Measurements from ENCODE around the gene ZGPAT. TPM values are rescaled to one million over a fixed set of nuclear protein-coding genes. Genes with fewer than 3 reads are reported as not detected.

The ZGPAT gene
- total and polyA plus RNA-seq, 9 of the 15 experiments (the other 6 are each of a cell fraction or from before 2014, with no cell fraction given): 0.14 to 26.6 (median 7.4) TPM

DNA sequence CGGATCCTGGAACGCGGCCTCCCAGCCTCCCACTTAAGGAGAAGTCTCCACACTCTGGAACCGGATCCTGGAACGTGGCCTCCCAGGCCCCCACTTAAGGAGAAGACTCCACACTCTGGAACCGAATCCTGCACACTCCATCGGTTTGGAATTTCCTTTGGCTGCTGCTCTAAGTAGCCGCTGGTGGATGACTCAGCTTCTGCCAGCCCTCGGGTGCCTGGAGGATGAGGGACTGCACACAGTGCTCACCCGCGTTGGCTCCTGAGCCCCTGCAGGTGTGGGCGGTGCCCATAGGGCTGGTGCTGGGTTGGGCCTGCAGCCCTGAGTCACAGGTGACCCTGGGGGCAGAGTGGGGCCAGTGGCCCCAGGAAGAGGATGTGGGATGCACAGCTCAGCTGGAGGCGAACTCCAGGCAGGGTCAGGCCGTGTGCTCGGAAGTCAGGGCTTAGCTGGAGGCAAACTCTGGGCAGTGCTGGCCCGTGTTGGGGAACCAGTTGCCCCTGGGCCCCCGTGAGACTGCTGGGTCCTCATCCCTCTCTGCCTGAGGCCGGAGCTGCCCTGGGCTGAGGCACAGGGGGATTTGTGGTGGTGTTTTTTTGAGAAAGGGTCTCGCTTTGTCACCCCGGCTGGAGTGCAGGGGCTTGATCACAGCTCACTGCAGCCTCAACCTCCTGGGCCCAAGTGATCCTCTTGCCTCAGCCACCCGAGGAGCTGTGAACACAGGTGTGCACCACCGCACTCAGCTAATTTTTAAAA lies 25.3 kb upstream of the ZGPAT start (continued):
- TF ChIP-seq, protein P1, sequence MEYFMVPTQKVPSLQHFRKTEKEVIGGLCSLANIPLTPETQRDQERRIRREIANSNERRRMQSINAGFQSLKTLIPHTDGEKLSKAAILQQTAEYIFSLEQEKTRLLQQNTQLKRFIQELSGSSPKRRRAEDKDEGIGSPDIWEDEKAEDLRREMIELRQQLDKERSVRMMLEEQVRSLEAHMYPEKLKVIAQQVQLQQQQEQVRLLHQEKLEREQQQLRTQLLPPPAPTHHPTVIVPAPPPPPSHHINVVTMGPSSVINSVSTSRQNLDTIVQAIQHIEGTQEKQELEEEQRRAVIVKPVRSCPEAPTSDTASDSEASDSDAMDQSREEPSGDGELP (CRISPR knock-in tag; IDR thresholded peaks at IDR 0.05; ENCODE audit: borderline replicate concordance): peak; percentile 40; the same call in 1 of the 2 replicates
- TF ChIP-seq PHTF2 (CRISPR knock-in tag; IDR thresholded peaks at IDR 0.05) (no peak), FOXK2 (conservative IDR thresholded peaks at IDR 0.05 in 1 of 2, IDR thresholded peaks at IDR 0.05 in 1 of 2; ENCODE audit: low read depth in 2 of 2) (no peak), GATAD2A (IDR thresholded peaks at IDR 0.05) (no peak)

DNA sequence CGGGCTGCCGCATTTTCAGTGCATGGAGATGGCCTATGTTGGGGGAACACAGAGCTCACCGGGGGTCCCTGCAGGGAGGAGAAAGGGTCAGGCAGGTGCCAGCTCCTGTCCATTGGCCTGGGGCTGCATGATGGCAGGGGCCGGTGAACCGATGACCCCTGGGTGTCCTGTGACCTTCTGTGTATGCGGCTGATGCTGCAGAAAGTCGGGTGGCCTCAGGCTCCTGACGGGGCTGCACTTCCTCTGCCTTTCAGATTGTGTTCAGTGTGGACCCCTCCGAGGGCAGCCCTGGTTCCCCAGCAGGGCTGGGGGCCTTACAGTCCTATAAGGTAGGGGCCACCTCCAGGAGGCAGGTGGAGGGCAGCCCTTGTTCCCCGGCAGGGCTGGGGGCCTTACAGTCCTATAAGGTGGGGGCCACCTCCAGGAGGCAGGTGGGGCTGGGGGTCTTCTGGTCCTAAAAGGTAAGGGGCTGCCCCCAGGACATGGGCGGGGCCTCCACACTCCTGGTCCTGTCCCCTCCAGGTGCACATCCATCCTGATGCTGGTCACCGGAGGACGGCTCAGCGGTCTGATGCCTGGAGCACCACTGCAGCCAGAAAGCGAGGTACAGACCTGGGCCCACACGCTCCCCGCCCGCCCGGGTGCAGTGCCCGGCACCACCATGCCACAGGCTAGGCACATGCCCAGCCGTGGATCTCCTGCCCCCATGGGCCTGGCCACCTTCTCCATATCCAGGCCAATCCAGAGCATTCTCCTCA lies 22.4 kb upstream of the ZGPAT start:
- Histone ChIP-seq H3K4me1 (replicated peaks in 1 of 2; ENCODE audit: control insufficient read depth in 2 of 2, insufficient read depth in 2 of 2, low read length in 2 of 2) (peaks cover 9 to 70% of the 10 kb centered on the region in 2 experiments), H4K20me1 (replicated peaks; ENCODE audit: control insufficient read depth, insufficient read depth, low read length) (no peaks in the 10 kb centered on the region), H3K9ac (ENCODE audit: insufficient read depth in 1 of 2, low read depth in 2 of 2, low read length in 2 of 2) (peak overlapping the region in 1 of 2 experiments; percentile 91; a peak in 1 of 4 replicates), H3K27ac (ENCODE audit: extremely low read depth, low read depth, low read length) (no peak overlapping the region), H3K27me3 (ENCODE audit: control insufficient read depth in 2 of 2, insufficient read depth in 2 of 2, low read length in 2 of 2) (no peaks in the 10 kb centered on the region), H3K9me1 (ENCODE audit: control insufficient read depth, insufficient read depth, low read length) (no peaks in the 10 kb centered on the region), H3K79me2 (ENCODE audit: control insufficient read depth, insufficient read depth, low read length) (no peaks in the 10 kb centered on the region), H2AFZ (ENCODE audit: low read depth, low read length) (no peak overlapping the region), H3K36me3 (ENCODE audit: control insufficient read depth, insufficient read depth, low read length) (peaks cover 44% of the 10 kb centered on the region; the same call in 1 of the 3 replicates), H3K4me2 (ENCODE audit: insufficient read depth, low read length) (no peak overlapping the region), H3K4me3 (no peak overlapping the region), H3K9me3 (replicated peaks; ENCODE audit: control insufficient read depth, insufficient read depth, low read depth, low read length) (no peaks in the 10 kb centered on the region)
- intact Hi-C loops (cut with micrococcal nuclease): no loop called here
- no peak for FAIRE-seq
- POLR2A ChIA-PET: interaction anchor here (0.6 kb wide), 1 partner anchor 414 kb away, joined by 3 read pairs; no protein-coding TSS in a partner anchor
- CTCF ChIA-PET (ENCODE audit: low intra/inter-chr PET ratio): no interaction called here
- 89% methylated on average over 14 of the region's 21 CpGs for WGBS (ENCODE audit: insufficient coverage, low coverage, missing lambda C conversion rate)
- no peak for ATAC-seq
- DNase-seq (ENCODE audit: extremely low read depth in 1 of 4, low spot score in 3 of 4): no peak
- in situ Hi-C loops (cut with MboI): no loop called here
- no TSS peak for BruUV-seq (replicated peaks)
- TF ChIP-seq MYBL2 (IDR thresholded peaks at IDR 0.05; ENCODE audit: low read depth): no peak
- TF ChIP-seq MYBL2 (CRISPR knock-in tag; IDR thresholded peaks at IDR 0.05; ENCODE audit: borderline replicate concordance): no peak
- TF ChIP-seq, protein P2, sequence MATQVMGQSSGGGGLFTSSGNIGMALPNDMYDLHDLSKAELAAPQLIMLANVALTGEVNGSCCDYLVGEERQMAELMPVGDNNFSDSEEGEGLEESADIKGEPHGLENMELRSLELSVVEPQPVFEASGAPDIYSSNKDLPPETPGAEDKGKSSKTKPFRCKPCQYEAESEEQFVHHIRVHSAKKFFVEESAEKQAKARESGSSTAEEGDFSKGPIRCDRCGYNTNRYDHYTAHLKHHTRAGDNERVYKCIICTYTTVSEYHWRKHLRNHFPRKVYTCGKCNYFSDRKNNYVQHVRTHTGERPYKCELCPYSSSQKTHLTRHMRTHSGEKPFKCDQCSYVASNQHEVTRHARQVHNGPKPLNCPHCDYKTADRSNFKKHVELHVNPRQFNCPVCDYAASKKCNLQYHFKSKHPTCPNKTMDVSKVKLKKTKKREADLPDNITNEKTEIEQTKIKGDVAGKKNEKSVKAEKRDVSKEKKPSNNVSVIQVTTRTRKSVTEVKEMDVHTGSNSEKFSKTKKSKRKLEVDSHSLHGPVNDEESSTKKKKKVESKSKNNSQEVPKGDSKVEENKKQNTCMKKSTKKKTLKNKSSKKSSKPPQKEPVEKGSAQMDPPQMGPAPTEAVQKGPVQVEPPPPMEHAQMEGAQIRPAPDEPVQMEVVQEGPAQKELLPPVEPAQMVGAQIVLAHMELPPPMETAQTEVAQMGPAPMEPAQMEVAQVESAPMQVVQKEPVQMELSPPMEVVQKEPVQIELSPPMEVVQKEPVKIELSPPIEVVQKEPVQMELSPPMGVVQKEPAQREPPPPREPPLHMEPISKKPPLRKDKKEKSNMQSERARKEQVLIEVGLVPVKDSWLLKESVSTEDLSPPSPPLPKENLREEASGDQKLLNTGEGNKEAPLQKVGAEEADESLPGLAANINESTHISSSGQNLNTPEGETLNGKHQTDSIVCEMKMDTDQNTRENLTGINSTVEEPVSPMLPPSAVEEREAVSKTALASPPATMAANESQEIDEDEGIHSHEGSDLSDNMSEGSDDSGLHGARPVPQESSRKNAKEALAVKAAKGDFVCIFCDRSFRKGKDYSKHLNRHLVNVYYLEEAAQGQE (IDR thresholded peaks at IDR 0.05; ENCODE audit: borderline replicate concordance): no peak
- TF ChIP-seq, protein P2 (CRISPR knock-in tag; IDR thresholded peaks at IDR 0.05; ENCODE audit: low read depth): no peak
